ENCODE measurements around the gene LRG1.

GRCh38 chr19:4499855-4500254 is 40.0 kb downstream of the LRG1 start:
- TF ChIP-seq CAMTA2 (CRISPR knock-in tag; conservative IDR thresholded peaks at IDR 0.05) (no peak), USF2 (CRISPR knock-in tag; IDR thresholded peaks at IDR 0.05) (no peak), CEBPB (tag; IDR thresholded peaks at IDR 0.05) (no peak), SREBF2 (CRISPR knock-in tag; IDR thresholded peaks at IDR 0.05) (no peak)
